Calu3 (cell line): Measurements from ENCODE around the gene KRTAP16-1. TPM values are rescaled to one million over a fixed set of nuclear protein-coding genes. Genes with fewer than 3 reads are reported as not detected.

Experiments
- BruUV-seq: library from RNA; stranded (reverse); fragments of 400-500 nt; replicated peaks from 2 replicates; lab custom pipeline; 2021; lab: Mats Ljungman, UMichigan
- CTCF ChIA-PET: fragments of 300-600 bp; sonication (Branson Sonifier 250); formaldehyde crosslinking; loops from one replicate; lab custom pipeline; 2022; ENCODE audit warnings: antibody characterized with exemption; lab: Charles Lee
- DNase-seq: peaks from one replicate; pipeline ENCODE4 v3.0.0; 2022
- H3K27ac Mint-ChIP-seq: one replicate; pipeline ENCODE4 v1.8.0; 2022; ENCODE audit warnings: mixed read lengths; ENCODE audit not compliant: unreplicated experiment
- H3K27me3 Mint-ChIP-seq: one replicate; pipeline ENCODE4 v1.8.0; 2022; ENCODE audit warnings: mixed read lengths; ENCODE audit not compliant: unreplicated experiment
- H3K36me3 Mint-ChIP-seq: one replicate; pipeline ENCODE4 v1.8.0; 2022; ENCODE audit warnings: mild to moderate bottlenecking, moderate library complexity, mixed read lengths; ENCODE audit not compliant: insufficient read depth, unreplicated experiment
- H3K4me1 Mint-ChIP-seq: one replicate; pipeline ENCODE4 v1.8.0; 2022; ENCODE audit warnings: mild to moderate bottlenecking, low read depth, mixed read lengths; ENCODE audit not compliant: unreplicated experiment
- H3K4me3 Mint-ChIP-seq: one replicate; pipeline ENCODE4 v1.8.0; 2022; ENCODE audit warnings: mild to moderate bottlenecking, low read depth, moderate library complexity, mixed read lengths; ENCODE audit not compliant: unreplicated experiment
- H3K9me3 Mint-ChIP-seq: one replicate; pipeline ENCODE4 v1.8.0; 2022; ENCODE audit warnings: low read depth, mixed read lengths; ENCODE audit not compliant: unreplicated experiment
- intact Hi-C: fragments of 100-400 bp; cut with micrococcal nuclease; formaldehyde crosslinking; loops from one replicate; pipeline ENCODE4 v1.10.0; 2022; ENCODE audit not compliant: unreplicated experiment
- total RNA-seq: library from RNA; stranded (reverse); gene quantifications from 2 replicates; pipeline ENCODE4 v1.2.3, GENCODE V29; 2022
- TF ChIP-seq, protein P1 (sequence below): fragments of 200-600 bp; IDR thresholded peaks from one replicate; pipeline ENCODE4 v1.8.0; 2022; ENCODE audit warnings: antibody characterized with exemption; ENCODE audit not compliant: unreplicated experiment

The KRTAP16-1 gene
- total RNA-seq, 1 experiment from 2014 or later = not detected

DNA sequence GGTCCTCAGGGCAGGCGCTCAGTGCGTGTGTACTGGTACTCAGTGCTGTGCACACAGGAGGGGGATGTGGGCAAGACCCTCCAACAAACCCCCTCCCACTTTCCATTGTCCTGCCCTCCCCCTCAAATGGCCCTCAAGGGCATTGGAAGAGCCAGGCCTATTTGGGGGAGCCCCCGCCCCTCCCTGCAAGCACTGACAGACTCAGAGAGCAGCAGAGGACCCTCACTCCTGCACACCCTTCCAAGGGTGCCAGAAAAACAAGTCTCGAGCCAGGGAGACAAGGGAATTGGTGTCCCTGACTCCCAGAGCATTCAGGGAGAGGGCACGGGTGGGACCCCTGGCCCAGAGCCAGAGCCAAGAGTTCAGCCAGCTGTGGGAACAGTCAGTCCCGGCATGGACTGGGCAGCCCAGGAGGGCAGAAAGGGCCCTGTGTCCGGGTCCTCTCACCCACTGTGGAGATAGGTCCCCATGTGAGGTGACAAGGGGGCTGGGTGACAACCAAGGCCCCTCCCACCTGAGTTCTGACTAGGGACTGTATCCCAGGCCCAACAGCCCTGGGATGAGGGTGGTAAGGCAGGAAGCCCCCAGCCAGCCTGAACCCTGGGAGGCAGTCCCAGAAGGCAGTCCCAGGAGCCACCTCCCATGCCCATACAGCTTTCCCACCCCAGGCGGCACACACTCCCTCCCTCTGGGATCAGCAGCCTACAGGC is 18.5 kb upstream of the KRTAP16-1 start:
- Mint-ChIP-seq H3K27me3 (no peaks in the 10 kb centered on the region), H3K4me3 (no peak overlapping the region), H3K27ac (no peak overlapping the region), H3K4me1 (peaks cover 23% of the 10 kb centered on the region), H3K9me3 (no peaks in the 10 kb centered on the region), H3K36me3 (no peaks in the 10 kb centered on the region)
- TF ChIP-seq, protein P1, sequence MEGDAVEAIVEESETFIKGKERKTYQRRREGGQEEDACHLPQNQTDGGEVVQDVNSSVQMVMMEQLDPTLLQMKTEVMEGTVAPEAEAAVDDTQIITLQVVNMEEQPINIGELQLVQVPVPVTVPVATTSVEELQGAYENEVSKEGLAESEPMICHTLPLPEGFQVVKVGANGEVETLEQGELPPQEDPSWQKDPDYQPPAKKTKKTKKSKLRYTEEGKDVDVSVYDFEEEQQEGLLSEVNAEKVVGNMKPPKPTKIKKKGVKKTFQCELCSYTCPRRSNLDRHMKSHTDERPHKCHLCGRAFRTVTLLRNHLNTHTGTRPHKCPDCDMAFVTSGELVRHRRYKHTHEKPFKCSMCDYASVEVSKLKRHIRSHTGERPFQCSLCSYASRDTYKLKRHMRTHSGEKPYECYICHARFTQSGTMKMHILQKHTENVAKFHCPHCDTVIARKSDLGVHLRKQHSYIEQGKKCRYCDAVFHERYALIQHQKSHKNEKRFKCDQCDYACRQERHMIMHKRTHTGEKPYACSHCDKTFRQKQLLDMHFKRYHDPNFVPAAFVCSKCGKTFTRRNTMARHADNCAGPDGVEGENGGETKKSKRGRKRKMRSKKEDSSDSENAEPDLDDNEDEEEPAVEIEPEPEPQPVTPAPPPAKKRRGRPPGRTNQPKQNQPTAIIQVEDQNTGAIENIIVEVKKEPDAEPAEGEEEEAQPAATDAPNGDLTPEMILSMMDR = no peak
- BruUV-seq = no TSS peak
- intact Hi-C loops = loop anchor here (2.0 to 10.0 kb wide), 2 partner anchors 337 to 471 kb away; no protein-coding TSS in a partner anchor
- no peak for DNase-seq
- CTCF ChIA-PET = interaction anchor here (2.2 kb wide), 1 partner anchor 221 kb away, joined by 6 read pairs; no protein-coding TSS in a partner anchor

DNA sequence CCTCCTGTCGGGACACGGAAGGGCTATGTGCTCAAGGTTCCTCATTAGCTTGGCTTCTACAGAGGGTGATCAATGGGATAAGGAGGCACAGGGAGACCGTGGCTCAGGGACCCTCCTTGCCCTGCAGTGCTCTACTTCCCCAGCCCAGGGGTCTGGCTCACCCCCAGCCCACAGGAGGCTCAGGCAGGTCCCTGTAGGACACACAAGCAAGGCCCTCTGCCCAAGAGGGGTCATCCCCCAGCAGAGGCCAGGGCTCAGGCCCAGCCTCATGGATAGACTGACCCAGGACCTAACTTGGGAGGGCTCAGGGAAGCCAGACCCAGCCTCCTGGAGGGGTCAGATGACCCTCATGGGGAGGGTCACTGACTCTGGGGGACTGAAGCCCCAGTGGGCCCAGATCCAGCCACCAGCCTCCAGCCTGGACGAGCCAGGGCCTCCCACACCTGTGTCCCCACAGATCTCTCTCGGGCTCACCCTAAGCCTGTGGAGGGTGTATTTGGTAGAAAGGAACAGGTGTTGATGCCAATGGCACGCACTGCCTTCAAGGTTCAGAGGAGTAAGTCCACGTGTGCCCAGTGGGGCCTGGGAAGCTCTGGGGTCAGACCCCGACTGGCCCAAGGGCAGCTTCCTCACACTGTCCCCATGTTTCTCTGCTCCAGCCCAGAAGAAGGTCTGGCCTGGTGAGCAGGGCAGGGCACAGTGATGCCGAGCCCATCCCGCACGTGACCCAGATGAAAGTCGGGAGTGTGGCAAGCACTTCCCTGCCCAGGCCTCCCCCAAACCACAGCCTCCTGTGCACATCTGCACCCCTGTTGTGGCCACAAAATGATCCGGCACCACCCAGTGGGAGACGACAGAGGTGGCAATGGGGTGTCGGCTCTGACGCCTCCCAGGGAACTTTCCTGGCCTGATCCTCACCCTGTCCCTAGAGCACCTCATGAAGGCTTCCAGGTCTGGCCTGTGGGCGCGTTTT is 17.4 kb upstream of the KRTAP16-1 start:
- intact Hi-C loops = loop anchor here (10.0 kb wide), 1 partner anchor 338 kb away; no protein-coding TSS in a partner anchor
- peaks cover 30% of the 10 kb centered on the region for H3K4me1 Mint-ChIP-seq
- TF ChIP-seq, protein P1 = no peak
- H3K27ac Mint-ChIP-seq = no peak overlapping the region
- no peaks in the 10 kb centered on the region for H3K27me3 Mint-ChIP-seq
- H3K4me3 Mint-ChIP-seq = no peak overlapping the region
- CTCF ChIA-PET = interaction anchor here (0.6 to 1.2 kb wide), 2 partner anchors 100 to 222 kb away, joined by 4 to 6 read pairs; no protein-coding TSS in a partner anchor
- no peaks in the 10 kb centered on the region for H3K36me3 Mint-ChIP-seq
- BruUV-seq = no TSS peak
- no peaks in the 10 kb centered on the region for H3K9me3 Mint-ChIP-seq
- DNase-seq = no peak

- no peak overlapping the region for H3K4me3 Mint-ChIP-seq
- peaks cover 30% of the 10 kb centered on the region for H3K4me1 Mint-ChIP-seq
- H3K27me3 Mint-ChIP-seq = no peaks in the 10 kb centered on the region
- intact Hi-C loops = loop anchor here (2.0 to 10.0 kb wide), 2 partner anchors 223 to 339 kb away; no protein-coding TSS in a partner anchor
- H3K27ac Mint-ChIP-seq = no peak overlapping the region
- peaks cover 1% of the 10 kb centered on the region for H3K9me3 Mint-ChIP-seq
- H3K36me3 Mint-ChIP-seq = no peaks in the 10 kb centered on the region
- no TSS peak for BruUV-seq
- CTCF ChIA-PET = interaction anchor here (1.2 kb wide), 1 partner anchor 223 kb away, joined by 6 read pairs; no protein-coding TSS in a partner anchor
- DNase-seq = no peak
- TF ChIP-seq, protein P1 = no peak
Measured at GRCh38 chr17:41325611-41326010, 16.5 kb upstream of the KRTAP16-1 start.

GRCh38 chr17:41325126-41325525 is 16.0 kb upstream of the KRTAP16-1 start:
- intact Hi-C loops = loop anchor here (2.0 to 10.0 kb wide), 2 partner anchors 224 to 340 kb away; no protein-coding TSS in a partner anchor
- DNase-seq = no peak
- CTCF ChIA-PET = interaction anchor here (1.2 kb wide), 1 partner anchor 223 kb away, joined by 6 read pairs; no protein-coding TSS in a partner anchor
- TF ChIP-seq, protein P1 = no peak
- Mint-ChIP-seq H3K27me3 (no peaks in the 10 kb centered on the region), H3K27ac (no peak overlapping the region), H3K36me3 (no peaks in the 10 kb centered on the region), H3K9me3 (peaks cover 3% of the 10 kb centered on the region), H3K4me3 (no peak overlapping the region), H3K4me1 (peaks cover 30% of the 10 kb centered on the region)
- no TSS peak for BruUV-seq
